K562 (cell line): ENCODE measurements around the gene ANKRD12. TPM values are rescaled to one million over a fixed set of nuclear protein-coding genes. Genes with fewer than 3 reads are reported as not detected.

Experiments
- BRD9 ChIP-seq: fragments of 450-650 bp; IDR thresholded peaks from 2 replicates; pipeline ENCODE4 v1.6.1; 2018; ENCODE audit warnings: low read depth; ENCODE audit not compliant: partially characterized antibody
- CEBPB ChIP-seq: fragments of 450-650 bp; IDR thresholded peaks from 2 replicates; pipeline ENCODE4 v1.6.1; 2016; ENCODE audit warnings: missing genetic modification characterization, missing compliant biosample characterization
- CLOCK ChIP-seq: fragments of 250-450 bp; sonication (Bioruptor Pico); IDR thresholded peaks from 2 replicates; pipeline ENCODE4 v1.4.0; 2020; ENCODE audit warnings: mild to moderate bottlenecking, moderate library complexity, borderline replicate concordance
- EP400 ChIP-seq: fragments of 450-650 bp; IDR thresholded peaks from 2 replicates; pipeline ENCODE4 v1.6.1; 2017; ENCODE audit warnings: antibody characterized with exemption, mild to moderate bottlenecking, moderate library complexity
- MEIS2 ChIP-seq: fragments of 450-650 bp; IDR thresholded peaks from 2 replicates; pipeline ENCODE4 v1.6.1; 2014; ENCODE audit warnings: mild to moderate bottlenecking; ENCODE audit not compliant: partially characterized antibody
- NCOA1 ChIP-seq: fragments of 450-650 bp; IDR thresholded peaks from 2 replicates; pipeline ENCODE4 v1.6.1; 2016; ENCODE audit warnings: low read depth
- SMAD1 ChIP-seq: fragments of 150-350 bp; IDR thresholded peaks from 2 replicates; pipeline ENCODE4 v1.6.1; 2014; ENCODE audit warnings: low read length, low read depth; ENCODE audit not compliant: partially characterized antibody
- TBL1XR1 ChIP-seq, 2 experiments: IDR thresholded peaks; 2 replicates each; pipeline ENCODE4 v1.6.1; 2012; ENCODE audit warnings: improper control_type of control experiment in 2 of 2, low read length in 2 of 2, mild to moderate bottlenecking in 1 of 2
- TEAD4 ChIP-seq, 2 experiments: sonication (generic) in 1 of 2; formaldehyde crosslinking in 1 of 2; IDR thresholded peaks; 2 replicates each; pipeline versions ENCODE4 v1.6.1 to v1.8.0; 2012 to 2022; ENCODE audit warnings: borderline replicate concordance in 1 of 2, inconsistent platforms in 1 of 2, low read length in 1 of 2, mild to moderate bottlenecking in 1 of 2, missing genetic modification reagents in 1 of 2
- polyA plus RNA-seq, 8 experiments: library from polyadenylated mRNA; depleted of rRNA in 4 of 8; stranded (reverse) in 5 of 8; unstranded in 3 of 8; fragments of >200 nt; fragmentation: Nextera tagmentation in 2 of 8; fragmentation: Illumina TruSeq in 1 of 8; extraction: Ambion mirVana in 2 of 8; extraction: Trizol in 1 of 8; gene quantifications; 2 replicates each; pipeline versions ENCODE4 v1.2.1 to v1.2.3, GENCODE V29; 2011 to 2014; ENCODE audit warnings: inconsistent platforms in 1 of 8, missing spikeins in 1 of 8
- total RNA-seq, 7 experiments: library from RNA; depleted of rRNA in 6 of 7; stranded (reverse); fragments of >200 nt in 6 of 7; fragmentation: Illumina TruSeq in 2 of 7; extraction: Trizol in 2 of 7; gene quantifications; 2 replicates each; pipeline versions ENCODE4 v1.2.1 to v1.2.3, GENCODE V29; 2011 to 2021; ENCODE audit warnings: low replicate concordance in 1 of 7
- TF ChIP-seq, protein P1 (sequence below): fragments of 450-650 bp; IDR thresholded peaks from 2 replicates; pipeline ENCODE4 v1.6.1; 2017; ENCODE audit warnings: antibody characterized with exemption, mild to moderate bottlenecking
- TF ChIP-seq, protein P2 (sequence below): fragments of 450-650 bp; formaldehyde crosslinking; IDR thresholded peaks from 2 replicates; pipeline ENCODE4 v1.4.0; 2020; ENCODE audit warnings: mild to moderate bottlenecking, moderate library complexity
- TF ChIP-seq, protein P3 (sequence below): fragments of 450-650 bp; IDR thresholded peaks from 2 replicates; pipeline ENCODE4 v1.6.1; 2014; ENCODE audit warnings: low read depth, mild to moderate bottlenecking, moderate library complexity, borderline replicate concordance
- TF ChIP-seq, protein P4 (sequence below): fragments of 250-450 bp; sonication (Bioruptor Pico); IDR thresholded peaks from 2 replicates; pipeline ENCODE4 v1.4.0; 2020; ENCODE audit warnings: mild to moderate bottlenecking

ANKRD12 gene
- total and polyA plus RNA-seq, 9 of the 15 experiments (the other 6 are each of a cell fraction or from before 2014, with no cell fraction given): 6.6 to 28.2 (median 16.0) TPM

DNA sequence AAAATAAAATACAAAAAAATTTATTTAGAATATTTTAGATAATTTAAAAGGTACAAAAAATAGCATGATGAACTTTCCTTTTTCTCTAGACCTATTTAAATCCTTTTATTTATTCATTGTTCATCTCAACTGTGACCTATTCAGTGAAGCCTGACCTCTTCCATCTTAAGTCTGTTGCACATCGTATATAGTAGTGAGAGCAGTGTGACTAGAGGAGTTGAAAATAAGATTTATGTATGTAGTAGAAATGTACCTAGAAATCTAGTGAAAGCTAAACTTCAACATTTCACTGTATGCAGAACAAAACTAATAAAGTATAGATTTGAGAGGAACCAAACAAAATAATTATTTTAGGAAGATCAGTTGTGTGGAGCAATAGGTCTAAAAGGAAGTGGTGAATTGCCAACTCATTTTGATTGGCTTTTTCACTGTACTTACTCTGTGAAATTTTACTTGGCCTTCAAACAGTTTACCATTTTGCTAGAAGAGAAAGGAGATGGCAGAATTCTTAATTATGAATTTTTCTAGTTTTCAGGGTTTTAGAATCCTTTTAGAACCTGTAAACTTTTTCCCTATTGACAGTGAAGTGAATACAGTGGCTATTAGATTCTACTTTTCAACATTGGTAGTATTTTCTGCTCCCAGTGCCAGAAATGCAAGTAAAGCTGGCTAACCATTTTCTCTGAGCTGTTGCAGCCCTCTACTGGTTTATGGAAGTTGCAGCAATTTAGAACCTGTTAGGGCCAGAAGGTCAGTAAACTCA is 11.0 kb downstream of the ANKRD12 start (continued):
- TF ChIP-seq, protein P1, sequence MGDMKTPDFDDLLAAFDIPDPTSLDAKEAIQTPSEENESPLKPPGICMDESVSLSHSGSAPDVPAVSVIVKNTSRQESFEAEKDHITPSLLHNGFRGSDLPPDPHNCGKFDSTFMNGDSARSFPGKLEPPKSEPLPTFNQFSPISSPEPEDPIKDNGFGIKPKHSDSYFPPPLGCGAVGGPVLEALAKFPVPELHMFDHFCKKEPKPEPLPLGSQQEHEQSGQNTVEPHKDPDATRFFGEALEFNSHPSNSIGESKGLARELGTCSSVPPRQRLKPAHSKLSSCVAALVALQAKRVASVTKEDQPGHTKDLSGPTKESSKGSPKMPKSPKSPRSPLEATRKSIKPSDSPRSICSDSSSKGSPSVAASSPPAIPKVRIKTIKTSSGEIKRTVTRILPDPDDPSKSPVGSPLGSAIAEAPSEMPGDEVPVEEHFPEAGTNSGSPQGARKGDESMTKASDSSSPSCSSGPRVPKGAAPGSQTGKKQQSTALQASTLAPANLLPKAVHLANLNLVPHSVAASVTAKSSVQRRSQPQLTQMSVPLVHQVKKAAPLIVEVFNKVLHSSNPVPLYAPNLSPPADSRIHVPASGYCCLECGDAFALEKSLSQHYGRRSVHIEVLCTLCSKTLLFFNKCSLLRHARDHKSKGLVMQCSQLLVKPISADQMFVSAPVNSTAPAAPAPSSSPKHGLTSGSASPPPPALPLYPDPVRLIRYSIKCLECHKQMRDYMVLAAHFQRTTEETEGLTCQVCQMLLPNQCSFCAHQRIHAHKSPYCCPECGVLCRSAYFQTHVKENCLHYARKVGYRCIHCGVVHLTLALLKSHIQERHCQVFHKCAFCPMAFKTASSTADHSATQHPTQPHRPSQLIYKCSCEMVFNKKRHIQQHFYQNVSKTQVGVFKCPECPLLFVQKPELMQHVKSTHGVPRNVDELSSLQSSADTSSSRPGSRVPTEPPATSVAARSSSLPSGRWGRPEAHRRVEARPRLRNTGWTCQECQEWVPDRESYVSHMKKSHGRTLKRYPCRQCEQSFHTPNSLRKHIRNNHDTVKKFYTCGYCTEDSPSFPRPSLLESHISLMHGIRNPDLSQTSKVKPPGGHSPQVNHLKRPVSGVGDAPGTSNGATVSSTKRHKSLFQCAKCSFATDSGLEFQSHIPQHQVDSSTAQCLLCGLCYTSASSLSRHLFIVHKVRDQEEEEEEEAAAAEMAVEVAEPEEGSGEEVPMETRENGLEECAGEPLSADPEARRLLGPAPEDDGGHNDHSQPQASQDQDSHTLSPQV: peak; percentile 64
- TF ChIP-seq CEBPB (tag) (peak; percentile 59), NCOA1 (0 out of 2 replicates have a peak, but pooled peaks have one; percentile 25), EP400 (0 out of 2 replicates have a peak, but pooled peaks have one; percentile 14), TEAD4 (IDR thresholded peaks at IDR 0.05; ENCODE audit: low read length) (peak; percentile 54; the same call in 1 of the 2 replicates), TEAD4 (CRISPR knock-in tag; IDR thresholded peaks at IDR 0.05; ENCODE audit: borderline replicate concordance) (no peak), MEIS2 (peak; percentile 6), SMAD1 (peak; percentile 40), CLOCK (CRISPR knock-in tag) (no peak), BRD9 (peak; percentile 89), TBL1XR1 (IDR thresholded peaks at IDR 0.05; ENCODE audit: low read length in 2 of 2) (0 out of 4 replicates have a peak, but pooled peaks of 1 of the 2 experiments have one; percentile 22)
- TF ChIP-seq, protein P2, sequence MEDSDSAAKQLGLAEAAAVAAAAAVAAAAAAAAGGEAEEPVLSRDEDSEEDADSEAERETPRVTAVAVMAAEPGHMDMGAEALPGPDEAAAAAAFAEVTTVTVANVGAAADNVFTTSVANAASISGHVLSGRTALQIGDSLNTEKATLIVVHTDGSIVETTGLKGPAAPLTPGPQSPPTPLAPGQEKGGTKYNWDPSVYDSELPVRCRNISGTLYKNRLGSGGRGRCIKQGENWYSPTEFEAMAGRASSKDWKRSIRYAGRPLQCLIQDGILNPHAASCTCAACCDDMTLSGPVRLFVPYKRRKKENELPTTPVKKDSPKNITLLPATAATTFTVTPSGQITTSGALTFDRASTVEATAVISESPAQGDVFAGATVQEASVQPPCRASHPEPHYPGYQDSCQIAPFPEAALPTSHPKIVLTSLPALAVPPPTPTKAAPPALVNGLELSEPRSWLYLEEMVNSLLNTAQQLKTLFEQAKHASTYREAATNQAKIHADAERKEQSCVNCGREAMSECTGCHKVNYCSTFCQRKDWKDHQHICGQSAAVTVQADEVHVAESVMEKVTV: peak; percentile 88
- TF ChIP-seq, protein P3, sequence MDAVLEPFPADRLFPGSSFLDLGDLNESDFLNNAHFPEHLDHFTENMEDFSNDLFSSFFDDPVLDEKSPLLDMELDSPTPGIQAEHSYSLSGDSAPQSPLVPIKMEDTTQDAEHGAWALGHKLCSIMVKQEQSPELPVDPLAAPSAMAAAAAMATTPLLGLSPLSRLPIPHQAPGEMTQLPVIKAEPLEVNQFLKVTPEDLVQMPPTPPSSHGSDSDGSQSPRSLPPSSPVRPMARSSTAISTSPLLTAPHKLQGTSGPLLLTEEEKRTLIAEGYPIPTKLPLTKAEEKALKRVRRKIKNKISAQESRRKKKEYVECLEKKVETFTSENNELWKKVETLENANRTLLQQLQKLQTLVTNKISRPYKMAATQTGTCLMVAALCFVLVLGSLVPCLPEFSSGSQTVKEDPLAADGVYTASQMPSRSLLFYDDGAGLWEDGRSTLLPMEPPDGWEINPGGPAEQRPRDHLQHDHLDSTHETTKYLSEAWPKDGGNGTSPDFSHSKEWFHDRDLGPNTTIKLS: 0 out of 2 replicates have a peak, but pooled peaks have one; percentile 26
- TF ChIP-seq, protein P4, sequence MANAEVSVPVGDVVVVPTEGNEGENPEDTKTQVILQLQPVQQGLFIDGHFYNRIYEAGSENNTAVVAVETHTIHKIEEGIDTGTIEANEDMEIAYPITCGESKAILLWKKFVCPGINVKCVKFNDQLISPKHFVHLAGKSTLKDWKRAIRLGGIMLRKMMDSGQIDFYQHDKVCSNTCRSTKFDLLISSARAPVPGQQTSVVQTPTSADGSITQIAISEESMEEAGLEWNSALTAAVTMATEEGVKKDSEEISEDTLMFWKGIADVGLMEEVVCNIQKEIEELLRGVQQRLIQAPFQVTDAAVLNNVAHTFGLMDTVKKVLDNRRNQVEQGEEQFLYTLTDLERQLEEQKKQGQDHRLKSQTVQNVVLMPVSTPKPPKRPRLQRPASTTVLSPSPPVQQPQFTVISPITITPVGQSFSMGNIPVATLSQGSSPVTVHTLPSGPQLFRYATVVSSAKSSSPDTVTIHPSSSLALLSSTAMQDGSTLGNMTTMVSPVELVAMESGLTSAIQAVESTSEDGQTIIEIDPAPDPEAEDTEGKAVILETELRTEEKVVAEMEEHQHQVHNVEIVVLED: no peak
